OCI-M2 (cell line): Measurements from ENCODE around the gene ORM2.
"Not testable (repeated sequence)": the region's sequence is repeated elsewhere in the genome, so short reads cannot be mapped to it uniquely, and the experiment has no call there.

ENCODE experiments used
- DNase-seq: peaks from one replicate; lab custom pipeline; 2025; ENCODE audit not compliant: unreplicated experiment; lab: John Stamatoyannopoulos, UW

Gene ORM2

GRCh38 chr9:114330636-114331035 lies 967 bp downstream of the ORM2 start:
- no peak for DNase-seq

GRCh38 chr9:114331229-114332195 lies 1.8 kb downstream of the ORM2 start:
- DNase-seq, result not testable (repeated sequence)

GRCh38 chr9:114332474-114333040 lies 2.9 kb downstream of the ORM2 start:
- not testable (repeated sequence) for DNase-seq

GRCh38 chr9:114333718-114334117 lies 4.0 kb downstream of the ORM2 start:
- not testable (repeated sequence) for DNase-seq

- DNase-seq, result no peak
These were observed 4.8 kb downstream of the ORM2 start for GRCh38 chr9:114334490-114334889.

- no peak for DNase-seq
These were observed 6.1 kb downstream of the ORM2 start for GRCh38 chr9:114335745-114336144.

- no peak for DNase-seq
These were observed 6.5 kb downstream of the ORM2 start for GRCh38 chr9:114336157-114336556.

- no peak for DNase-seq
These were observed 7.2 kb downstream of the ORM2 start for GRCh38 chr9:114336699-114337395.

GRCh38 chr9:114338187-114338586 lies 8.5 kb downstream of the ORM2 start:
- DNase-seq, result no peak

- peak; percentile 4 for DNase-seq
These were observed 9.7 kb downstream of the ORM2 start for GRCh38 chr9:114339130-114339908.

- no peak for DNase-seq
These were observed 11.6 kb downstream of the ORM2 start for GRCh38 chr9:114341152-114341830.

GRCh38 chr9:114341991-114342390 lies 12.3 kb downstream of the ORM2 start:
- DNase-seq, result no peak

- DNase-seq, result no peak
These were observed 13.2 kb downstream of the ORM2 start for GRCh38 chr9:114342755-114343440.

GRCh38 chr9:114343471-114344187 lies 14.0 kb downstream of the ORM2 start:
- no peak for DNase-seq

GRCh38 chr9:114344188-114344566 lies 14.5 kb downstream of the ORM2 start:
- no peak for DNase-seq

GRCh38 chr9:114344692-114345091 lies 15.0 kb downstream of the ORM2 start:
- DNase-seq, result no peak

GRCh38 chr9:114345493-114346065 lies 15.9 kb downstream of the ORM2 start:
- DNase-seq, result no peak

- no peak for DNase-seq
These were observed 16.5 kb downstream of the ORM2 start for GRCh38 chr9:114346146-114346545.

- DNase-seq, result no peak
These were observed 18.0 kb downstream of the ORM2 start for GRCh38 chr9:114347675-114348074.
